ENCODE measurements around the gene ANGPT4.

DNA sequence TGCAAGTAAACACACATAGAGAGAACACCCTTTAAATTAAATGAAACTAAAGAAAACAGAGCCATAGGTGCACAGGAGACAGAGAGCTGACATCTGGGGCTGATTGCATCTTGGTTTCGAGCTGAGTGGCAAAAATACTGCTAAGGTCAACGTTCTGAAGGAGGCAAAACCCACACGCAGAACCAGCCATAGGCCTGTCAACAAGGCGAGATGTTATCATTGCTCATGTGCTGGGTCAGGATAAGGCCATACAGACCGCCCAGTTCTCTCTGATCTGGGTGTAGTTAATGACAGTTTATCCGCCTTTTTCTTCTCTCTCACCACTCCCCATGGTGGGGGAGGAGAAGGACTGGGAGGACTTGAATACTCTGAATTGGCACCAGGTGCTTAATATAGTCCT, 87.1 kb downstream of the ANGPT4 start:
- TF ChIP-seq, protein P1, sequence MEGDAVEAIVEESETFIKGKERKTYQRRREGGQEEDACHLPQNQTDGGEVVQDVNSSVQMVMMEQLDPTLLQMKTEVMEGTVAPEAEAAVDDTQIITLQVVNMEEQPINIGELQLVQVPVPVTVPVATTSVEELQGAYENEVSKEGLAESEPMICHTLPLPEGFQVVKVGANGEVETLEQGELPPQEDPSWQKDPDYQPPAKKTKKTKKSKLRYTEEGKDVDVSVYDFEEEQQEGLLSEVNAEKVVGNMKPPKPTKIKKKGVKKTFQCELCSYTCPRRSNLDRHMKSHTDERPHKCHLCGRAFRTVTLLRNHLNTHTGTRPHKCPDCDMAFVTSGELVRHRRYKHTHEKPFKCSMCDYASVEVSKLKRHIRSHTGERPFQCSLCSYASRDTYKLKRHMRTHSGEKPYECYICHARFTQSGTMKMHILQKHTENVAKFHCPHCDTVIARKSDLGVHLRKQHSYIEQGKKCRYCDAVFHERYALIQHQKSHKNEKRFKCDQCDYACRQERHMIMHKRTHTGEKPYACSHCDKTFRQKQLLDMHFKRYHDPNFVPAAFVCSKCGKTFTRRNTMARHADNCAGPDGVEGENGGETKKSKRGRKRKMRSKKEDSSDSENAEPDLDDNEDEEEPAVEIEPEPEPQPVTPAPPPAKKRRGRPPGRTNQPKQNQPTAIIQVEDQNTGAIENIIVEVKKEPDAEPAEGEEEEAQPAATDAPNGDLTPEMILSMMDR (IDR thresholded peaks at IDR 0.05), result no peak
- no peak for TF ChIP-seq EZH2phosphoT487 (IDR thresholded peaks at IDR 0.05)

Measured in neural progenitor cell (in vitro differentiated cells).